HG03460 (cell line): ENCODE measurements around the gene GCC1.
"Not testable (repeated sequence)": the region's sequence is repeated elsewhere in the genome, so short reads cannot be mapped to it uniquely, and the experiment has no call there.

ENCODE experiments used
- ATAC-seq: cut with Tn5 transposase; IDR thresholded peaks from one replicate; pipeline ENCODE4 v1.9.1; 2021; ENCODE audit not compliant: unreplicated experiment

Gene GCC1

DNA sequence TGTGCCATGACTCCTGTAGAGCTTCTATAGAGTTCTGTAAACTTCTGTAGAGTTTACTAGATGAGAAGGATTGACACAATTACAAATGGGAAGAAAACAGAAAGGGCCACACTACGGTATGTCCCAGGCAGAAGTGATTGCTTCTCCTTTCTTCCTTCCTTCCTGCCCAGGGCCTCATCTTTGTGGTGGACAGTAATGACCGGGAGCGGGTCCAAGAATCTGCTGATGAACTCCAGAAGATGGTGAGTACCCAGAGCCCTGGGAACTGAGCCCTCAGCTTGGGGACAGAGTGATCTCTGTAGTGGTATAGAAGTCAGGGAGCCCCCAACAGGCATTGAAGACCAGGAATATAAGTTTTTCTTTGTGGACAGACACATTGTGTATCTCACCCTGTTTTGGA lies 4.5 kb upstream of the GCC1 start:
- no peak for ATAC-seq

DNA sequence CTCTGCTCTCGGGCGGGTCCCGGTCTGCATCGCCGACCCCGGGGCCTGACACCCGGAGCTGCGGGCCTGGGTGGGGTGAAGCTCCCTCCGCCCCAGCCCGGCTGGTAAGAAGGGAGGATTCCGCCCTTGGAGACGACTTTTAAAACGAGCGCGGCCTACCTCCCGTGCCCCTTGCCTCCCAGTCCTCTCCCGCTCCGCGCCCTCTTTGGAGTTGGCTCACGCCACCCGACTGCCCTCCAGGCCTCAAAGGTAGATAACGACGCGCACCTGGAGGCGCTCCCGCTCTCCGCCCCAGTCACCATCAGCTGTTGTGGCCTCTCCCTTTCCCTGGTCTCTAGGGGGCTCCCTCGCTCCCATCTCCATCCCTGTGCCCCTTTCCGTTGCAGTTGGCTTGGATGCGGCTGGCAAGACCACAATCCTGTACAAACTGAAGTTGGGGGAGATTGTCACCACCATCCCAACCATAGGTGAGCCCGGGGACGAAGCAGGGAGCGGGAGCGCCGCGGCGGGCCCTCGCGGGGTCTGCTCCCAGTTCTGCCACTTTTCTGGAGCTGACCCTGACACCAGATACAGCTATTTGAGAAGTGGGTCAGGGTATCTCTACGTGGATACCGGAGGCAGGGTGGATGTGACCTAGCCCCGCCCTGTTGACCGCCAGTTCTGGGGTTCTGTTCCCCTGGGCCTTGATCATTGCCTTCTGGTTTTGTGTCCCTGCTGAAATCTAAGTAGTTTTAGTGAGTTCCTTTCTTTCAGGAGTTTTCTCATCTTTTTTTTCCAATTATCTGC lies 3.5 kb upstream of the GCC1 start:
- ATAC-seq: peak; percentile 24

DNA sequence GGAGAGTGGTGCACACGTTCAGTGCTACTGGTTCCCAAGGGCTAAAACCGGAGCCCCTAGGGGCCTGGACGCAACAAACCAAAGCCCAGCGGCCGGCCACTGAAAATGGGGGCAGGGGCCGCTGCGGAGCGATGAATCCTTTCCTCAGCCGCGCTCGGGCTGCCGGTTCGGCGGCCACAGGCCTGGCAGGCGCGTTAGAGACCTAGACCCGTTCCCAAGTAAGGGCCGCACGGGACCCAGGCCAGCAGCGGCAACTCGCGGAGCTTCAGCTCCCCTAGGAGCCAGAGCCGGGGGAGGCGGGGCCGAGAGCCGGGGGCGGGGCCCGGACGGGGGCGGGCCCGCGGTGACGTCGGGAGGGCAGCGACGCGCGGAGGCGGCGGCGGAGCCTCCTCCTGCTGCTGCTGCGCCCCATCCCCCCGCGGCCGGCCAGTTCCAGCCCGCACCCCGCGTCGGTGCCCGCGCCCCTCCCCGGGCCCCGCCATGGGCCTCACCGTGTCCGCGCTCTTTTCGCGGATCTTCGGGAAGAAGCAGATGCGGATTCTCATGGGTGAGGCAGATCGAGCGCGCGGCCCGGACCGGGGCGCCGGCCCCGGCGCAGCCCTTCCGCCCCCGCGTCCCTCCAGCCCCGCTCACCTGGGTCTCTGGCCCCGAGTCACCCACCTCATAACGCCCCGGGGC lies 2.8 kb upstream of the GCC1 start, which contains the start of gene ARF5:
TSS of gene ARF5 (plus strand) at position 393 of the 678 bp plus-strand sequence. CDS start at position 481, 88 bp downstream.
- ATAC-seq: peak; percentile 74

DNA sequence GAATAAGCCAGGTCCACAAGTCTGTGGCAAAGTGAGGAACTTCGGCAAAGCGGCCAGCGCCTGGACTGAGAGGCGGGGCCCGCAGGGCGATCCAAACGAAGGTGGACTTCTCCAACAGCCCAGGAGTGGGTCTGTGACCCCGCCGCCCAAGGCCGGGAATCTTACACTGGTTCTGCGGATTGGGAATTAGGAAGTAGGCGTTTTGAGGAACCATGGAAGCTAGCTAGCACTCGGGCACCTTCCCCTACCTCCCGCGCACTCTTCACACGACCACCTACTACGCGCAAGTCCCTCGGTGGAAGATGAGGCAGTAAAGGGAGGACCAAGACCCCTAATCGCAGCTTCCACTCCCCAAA lies 2.2 kb upstream of the GCC1 start:
- no peak for ATAC-seq

DNA sequence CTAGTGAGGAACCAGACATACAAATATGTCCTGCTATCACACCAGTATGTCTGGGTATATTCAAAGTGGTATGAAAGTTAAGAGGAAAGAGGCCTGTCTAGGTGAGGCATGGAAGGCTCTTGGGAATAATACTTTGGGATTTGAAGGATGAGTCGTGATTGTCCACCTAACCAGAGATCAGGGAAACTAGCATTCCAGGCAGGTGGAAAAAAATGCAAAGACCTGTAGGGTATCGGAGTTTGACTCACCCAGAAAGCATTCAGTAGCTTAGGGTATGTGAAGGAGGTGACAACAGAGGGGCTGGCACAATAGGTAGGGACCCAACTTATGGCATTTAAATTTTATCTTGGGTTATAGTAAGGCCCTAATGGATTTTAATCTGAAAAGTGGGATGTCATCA lies 950 bp upstream of the GCC1 start:
- no peak for ATAC-seq

DNA sequence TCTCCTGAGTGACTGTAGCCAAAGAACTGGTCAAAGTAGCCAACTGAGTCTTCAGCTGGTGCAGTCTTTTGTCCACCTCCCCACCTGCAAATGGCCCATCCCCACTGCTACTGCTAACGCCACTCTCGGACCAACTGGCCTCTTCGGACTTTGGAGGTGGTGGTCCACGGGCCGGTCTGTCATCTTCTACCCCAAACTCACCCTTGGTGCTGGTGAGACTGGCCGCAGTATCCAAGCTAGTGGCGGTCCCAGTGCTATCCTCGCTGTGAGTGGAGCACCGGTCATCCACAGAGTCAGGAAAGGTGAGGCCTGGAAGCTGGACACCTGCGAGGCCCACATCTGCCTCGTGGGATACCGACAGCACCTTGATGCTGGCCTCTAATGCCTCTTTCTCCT lies 750 bp downstream of the GCC1 start:
- ATAC-seq: no peak

DNA sequence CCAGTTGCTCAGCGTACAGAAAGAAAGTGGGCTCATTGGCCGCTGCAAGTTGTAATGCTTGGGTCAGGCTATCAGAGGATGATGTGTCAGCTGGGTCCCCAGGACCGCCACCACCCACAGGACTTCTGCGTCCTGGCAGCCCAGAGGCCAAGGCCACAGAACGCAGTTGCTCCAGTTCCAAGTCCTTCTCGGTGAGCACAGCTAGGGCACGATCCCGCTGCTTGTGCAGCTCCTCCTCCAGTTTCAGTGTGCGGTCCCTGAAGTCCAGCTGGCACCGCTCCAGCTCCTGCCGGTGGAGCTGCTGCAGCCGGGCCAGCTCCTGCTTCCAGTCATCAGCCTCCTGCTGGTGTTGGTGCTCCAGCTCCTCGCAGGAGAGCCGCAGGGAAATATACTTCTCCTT lies 3.0 kb downstream of the GCC1 start:
- ATAC-seq: no peak

DNA sequence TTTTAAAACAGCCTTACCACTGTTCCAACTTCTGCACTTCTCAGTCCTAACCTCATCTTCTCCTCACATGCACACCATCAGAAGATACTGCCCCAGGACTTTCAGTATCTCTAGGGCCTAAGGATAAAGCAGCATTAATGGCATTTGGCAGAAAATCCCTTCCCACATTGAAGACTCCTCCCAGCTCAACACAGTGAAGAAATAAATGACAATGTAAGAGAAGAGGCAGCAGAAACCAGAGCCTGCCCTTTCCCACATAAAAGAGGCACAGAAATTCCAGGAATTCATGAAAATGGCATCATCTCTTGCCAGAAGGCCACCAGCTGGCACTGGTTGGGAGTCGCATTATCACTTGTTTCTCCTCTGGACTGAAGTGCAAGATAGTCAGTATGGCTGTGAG lies 3.7 kb downstream of the GCC1 start:
- ATAC-seq: no peak

DNA sequence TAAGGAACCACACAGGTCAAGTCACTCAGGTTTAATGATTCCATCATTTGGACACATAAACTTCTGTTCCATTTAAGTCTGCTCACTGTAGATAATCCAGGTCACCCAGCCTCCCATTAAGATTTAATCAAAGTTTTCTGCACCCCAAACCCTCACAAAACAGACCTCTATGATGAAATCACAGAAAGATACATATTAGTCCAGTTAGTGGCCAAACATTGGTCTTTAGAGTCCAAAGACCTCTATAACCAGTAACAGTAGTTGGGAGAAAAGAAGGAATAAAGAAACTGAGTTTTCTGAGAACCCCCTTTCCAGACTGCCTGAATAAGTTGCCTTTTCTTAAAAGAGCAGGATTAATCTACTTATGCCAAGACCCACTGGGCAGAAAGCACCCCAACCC lies 4.8 kb downstream of the GCC1 start:
- no peak for ATAC-seq

DNA sequence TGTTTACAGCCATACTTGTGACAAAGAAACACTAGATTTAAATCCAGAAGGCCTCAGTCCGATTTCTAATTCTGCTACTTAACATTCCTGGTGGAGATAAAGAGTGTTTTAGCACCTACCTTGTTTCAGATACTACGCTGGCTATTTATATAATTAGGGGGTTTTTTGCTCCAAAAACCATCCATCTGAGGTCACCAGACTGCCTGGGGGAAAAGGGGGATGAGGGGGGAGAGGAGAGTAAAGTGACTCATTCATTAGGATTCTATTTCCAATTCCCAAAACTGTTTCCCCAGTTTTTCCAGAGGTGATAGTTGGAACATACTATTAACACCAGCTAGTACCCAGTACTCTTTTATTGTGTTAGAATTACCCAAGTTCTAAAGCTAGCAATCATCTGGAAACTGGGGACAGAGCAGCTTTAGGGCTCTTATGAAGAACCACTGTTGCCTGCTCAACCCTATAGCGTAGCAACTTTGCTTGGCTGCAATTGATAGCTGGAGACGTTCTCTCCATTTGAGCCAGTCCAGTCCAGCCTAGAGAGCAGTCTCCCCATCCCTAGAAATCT lies 6.6 kb downstream of the GCC1 start:
- ATAC-seq: no peak

DNA sequence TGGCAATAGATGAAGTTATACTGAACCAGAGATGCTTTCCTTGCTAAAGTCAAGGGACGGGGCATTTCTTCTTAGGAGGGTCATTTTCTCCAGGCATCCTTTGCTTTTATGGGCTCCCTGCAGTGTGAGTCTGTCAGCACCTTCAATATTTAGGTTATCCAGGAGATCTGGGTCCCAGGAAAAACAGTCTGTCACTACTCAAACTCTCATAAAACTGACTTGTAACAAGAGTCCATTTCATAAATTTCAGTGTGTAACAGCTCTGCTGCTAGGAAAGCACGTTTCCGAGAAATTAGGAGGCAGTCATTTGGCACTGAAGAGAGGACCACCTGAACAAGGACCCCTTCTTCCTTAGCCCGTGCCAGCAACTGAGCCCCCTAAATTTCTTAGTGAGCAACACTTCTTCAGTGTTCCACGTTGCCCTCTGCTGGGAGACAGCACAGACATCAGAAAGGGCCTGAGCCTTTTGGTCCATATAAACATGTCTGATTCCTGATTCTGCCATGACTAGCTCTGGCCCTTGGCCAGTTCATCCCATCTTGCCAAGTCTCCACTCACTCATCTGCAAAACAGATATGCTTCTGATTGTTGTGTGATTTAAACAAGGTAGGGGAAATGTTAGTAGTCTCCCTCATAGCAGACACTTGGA lies 7.2 kb downstream of the GCC1 start:
- ATAC-seq: no peak

DNA sequence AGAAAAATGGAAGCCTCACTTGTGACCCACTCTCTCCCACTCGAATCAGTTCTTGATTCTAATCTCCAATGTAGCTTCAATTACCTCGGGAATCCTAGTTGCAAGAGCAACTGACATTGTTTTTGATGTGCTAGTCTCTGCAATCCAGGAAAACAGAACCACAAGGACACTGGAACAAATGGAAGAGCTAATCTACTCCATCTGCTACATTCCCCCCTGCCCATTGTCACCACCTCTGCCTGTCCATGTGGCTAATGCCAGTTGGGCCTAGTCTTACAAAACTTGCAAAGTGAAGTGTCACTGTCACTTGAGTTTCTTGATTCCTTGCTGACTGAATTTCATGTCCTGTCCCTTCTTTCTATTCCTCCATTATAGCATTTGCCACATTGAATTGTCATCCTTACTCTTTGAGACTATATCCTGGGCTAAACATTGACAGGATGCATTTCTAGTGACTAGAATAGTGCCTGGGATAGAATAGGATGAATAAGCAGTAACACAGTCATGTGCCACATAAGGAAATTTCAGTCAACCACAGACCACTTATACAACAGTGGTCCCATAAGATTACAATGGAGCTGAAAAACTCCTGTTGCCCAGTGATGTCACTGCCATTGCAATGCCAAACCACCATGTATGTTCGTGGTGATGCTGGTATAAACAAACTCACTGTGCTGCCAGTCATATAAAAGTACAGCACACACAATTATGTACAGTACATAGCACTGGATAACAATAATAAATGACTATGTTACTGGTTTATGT lies 13.5 kb downstream of the GCC1 start:
- no peak for ATAC-seq

DNA sequence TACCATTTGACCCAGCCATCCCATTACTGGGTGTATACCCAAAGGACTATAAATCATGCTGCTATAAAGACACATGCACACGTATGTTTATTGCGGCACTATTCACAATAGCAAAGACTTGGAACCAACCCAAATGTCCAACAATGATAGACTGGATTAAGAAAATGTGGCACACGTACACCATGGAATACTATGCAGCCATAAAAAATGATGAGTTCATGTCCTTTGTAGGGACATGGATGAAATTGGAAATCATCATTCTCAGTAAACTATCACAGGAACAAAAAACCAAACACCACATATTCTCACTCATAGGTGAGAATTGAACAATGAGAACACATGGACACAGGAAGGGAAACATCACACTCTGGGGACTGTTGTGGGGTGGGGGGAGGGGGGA lies 17.4 kb downstream of the GCC1 start:
- ATAC-seq: not testable (repeated sequence)

DNA sequence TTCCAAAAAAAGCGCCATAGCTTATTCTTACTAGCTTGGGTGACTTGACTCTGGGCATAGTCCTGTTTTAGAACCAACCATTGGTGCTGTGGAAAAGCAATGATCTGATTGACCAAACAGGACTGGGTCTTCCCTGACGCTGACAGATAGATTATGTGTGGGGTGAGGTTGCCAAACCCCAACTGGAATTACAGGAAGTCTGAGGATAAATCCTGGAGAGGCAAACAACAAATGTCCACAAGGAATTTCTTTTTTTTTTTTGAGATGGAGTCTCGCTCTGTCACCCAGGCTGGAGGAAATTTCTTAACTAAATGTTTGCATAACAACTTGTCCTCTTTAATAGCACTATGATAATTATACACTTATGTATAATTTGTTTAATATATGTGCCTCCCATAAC lies 19.2 kb downstream of the GCC1 start:
- no peak for ATAC-seq

DNA sequence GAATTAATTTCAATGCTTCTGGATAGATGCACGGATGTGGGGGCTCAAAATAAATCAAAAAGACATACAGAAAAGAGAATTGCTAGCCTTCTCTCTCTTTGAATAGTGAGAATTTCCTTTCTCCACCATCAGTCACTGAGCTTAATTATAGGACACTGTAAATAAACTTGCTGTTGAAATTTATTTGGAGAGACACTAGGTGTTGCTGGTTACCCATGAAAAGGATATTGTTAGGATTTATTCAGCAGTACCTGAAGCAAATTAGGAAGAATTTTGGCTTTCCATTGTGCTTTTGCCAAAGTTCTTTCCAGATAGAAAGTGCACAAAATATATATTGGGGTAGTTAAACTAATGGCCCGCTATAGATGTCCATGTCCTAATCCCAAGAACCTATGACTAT lies 27.6 kb downstream of the GCC1 start:
- no peak for ATAC-seq

DNA sequence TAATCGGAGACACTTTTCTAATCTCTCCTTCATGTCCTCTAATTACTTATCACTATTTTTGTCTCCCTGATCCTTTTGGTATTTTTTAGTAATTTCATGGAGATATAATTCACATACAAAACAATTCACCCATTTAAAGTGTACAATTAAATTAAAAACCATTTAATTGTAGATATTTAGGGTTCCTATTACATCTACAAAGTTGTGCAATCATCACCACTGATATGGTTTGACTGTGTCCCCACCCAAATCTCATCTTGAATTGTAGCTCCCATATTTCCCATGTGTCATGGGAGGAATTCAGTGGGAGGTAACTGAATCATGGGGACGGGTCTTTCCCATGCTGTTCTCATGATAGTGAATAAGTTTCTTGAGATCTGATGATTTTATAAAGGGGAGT lies 29.0 kb downstream of the GCC1 start:
- no peak for ATAC-seq

DNA sequence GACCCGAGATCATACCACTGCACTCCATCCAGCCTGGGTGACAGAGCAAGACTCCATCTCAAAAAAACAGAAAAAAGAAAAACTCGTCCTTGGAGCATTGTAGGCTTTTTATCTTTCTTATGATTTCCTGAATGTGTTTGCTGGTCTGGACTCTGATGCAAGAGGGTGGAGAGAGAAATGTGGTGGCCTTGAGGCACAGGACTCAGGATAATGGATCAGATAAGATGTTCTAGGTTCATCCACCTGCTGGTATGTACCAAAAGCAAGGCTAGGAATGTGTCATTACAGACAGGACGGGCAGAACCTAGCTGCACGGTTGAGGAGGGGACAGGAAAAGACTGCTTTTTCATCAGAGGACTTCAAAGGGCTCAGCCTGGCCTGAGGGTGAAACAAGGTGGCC lies 33.5 kb downstream of the GCC1 start:
- ATAC-seq: no peak

DNA sequence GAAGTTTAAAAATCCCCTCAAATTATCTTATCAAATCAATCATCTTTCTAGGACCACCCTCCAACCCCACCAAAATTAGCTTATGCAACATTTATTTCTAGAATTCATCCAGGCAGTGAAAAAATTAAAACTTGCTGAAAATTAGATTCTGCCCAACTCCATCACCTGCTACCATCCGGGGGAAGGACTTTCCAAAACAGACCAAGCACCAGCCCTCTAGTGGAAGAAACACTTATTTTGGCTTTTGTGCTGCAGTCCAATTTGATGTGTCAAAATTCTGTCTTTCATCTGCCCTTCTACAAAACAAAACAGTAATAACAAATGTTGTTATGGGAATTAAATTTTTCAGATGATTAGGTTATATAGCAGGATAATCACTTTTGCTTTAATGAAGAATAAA lies 35.1 kb downstream of the GCC1 start:
- ATAC-seq: no peak

DNA sequence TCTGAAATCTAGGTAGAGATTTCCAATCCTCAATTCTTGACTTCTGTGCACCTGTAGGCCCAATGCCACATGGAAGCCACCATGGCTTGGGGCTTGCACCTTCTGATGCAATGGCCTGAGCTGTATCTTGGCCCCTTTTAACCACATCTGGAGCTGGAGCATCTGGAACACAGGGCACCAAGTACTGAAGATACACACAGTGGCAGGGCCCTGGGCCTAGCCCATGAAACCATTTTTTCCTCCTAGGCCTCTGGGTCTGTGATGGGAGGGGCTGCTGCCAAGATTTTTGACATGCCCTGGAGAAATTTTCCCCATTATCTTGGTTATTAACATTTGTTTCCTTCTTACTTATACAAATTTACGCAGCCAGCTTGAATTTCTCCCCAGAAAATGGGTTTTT lies 39.1 kb downstream of the GCC1 start:
- ATAC-seq: no peak

DNA sequence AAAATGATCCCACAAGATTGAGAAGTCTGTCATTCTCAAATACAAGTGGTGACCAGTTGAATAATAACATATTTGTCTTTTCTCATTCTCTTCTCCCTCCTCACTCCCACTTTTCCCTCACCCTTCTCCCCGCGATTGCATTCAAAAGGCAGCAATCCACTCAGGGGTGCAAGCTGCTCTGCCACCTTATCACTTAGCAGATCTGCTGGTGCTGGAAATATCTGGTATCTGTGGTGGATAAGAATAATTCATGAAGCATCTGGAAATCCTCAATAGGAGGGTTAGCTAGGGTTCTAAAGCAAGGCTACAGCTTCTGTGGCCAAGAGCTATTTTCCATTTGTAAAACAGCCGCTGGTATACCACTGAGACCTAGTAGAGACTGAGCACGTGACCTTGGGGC lies 43.8 kb downstream of the GCC1 start:
- no peak for ATAC-seq

DNA sequence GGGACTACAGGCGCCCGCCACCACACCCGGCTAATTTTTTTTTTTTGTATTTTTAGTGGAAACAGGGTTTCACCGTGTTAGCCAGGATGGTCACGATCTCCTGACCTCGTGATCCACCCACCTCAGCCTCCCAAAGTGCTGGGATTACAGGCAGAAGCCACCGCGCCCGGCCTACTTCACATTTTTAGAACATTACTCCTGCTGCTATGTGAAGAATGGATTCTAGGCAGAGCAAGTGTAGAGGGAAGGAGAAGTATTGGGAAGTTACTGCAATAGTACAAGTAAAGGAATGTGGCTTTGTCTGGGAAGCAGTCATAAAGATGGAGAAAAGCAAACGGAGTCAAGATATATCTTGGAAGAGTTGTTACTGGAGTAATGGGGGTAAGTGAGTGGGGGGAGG lies 44.9 kb downstream of the GCC1 start:
- not testable (repeated sequence) for ATAC-seq
